A549 (cell line): Measurements from ENCODE around the gene LGR6. TPM values are rescaled to one million over a fixed set of nuclear protein-coding genes. Genes with fewer than 3 reads are reported as not detected.

Experiments
- ATAC-seq, 2 experiments: fragments of 200-7000 bp in 1 of 2; fragments of >200 bp in 1 of 2; cut with Nextera tagmentation in 1 of 2; cut with Tn5 transposase in 1 of 2; 3 replicates each; pipeline versions ENCODE4 v1.8.0 to v1.9.1; 2018 to 2020; ENCODE audit warnings: mild to moderate bottlenecking in 1 of 2, moderate library complexity in 1 of 2
- CTCF ChIA-PET: fragments of 300-600 bp; sonication (Branson Sonifier 250); formaldehyde crosslinking; extraction: SDS; loops from one replicate; lab custom pipeline; 2021; ENCODE audit warnings: antibody characterized with exemption, inconsistent platforms; lab: Yijun Ruan, JAX
- POLR2A ChIA-PET: fragments of 350-600 bp; formaldehyde crosslinking; extraction: SDS; loops from one replicate; lab custom pipeline; 2021; ENCODE audit warnings: antibody characterized with exemption, inconsistent platforms; lab: Yijun Ruan, JAX
- DNase-seq, 2 experiments: peaks; one replicate each; pipeline versions ENCODE4 v3.0.0 to v3.0.0-alpha.2; 2011 to 2016; ENCODE audit warnings: low read depth in 1 of 2, low spot score in 1 of 2
- FAIRE-seq: peaks from 2 replicates; lab custom pipeline; 2011; peaks lifted over from hg19 to GRCh38; lab: Jason Lieb, UNC
- H3K27ac ChIP-seq, 2 experiments: fragments of >200 bp; sonication (Bioruptor Twin); formaldehyde crosslinking; 3 replicates each; pipeline ENCODE4 v1.5.1; 2016 to 2017
- H3K4me1 ChIP-seq: fragments of >200 bp; sonication (Bioruptor Twin); formaldehyde crosslinking; 3 replicates; pipeline ENCODE4 v1.6.1; 2016
- H3K4me2 ChIP-seq: fragments of >200 bp; sonication (Bioruptor Twin); formaldehyde crosslinking; 3 replicates; pipeline ENCODE4 v1.6.1; 2016
- H3K4me3 ChIP-seq: fragments of >200 bp; sonication (Bioruptor Twin); formaldehyde crosslinking; 3 replicates; pipeline ENCODE4 v1.5.1; 2016
- H3K9me3 ChIP-seq: fragments of >200 bp; sonication (Bioruptor Twin); formaldehyde crosslinking; 3 replicates; pipeline ENCODE4 v1.6.1; 2016
- BHLHE40 ChIP-seq: IDR thresholded peaks from 2 replicates; pipeline ENCODE4 v1.6.1; 2012; ENCODE audit warnings: low read depth, low read length, inconsistent platforms
- CBX2 ChIP-seq: fragments of 200-600 bp; sonication (generic); IDR thresholded peaks from 2 replicates; pipeline ENCODE4 v1.6.1; 2016; ENCODE audit warnings: low read depth, mild to moderate bottlenecking, borderline replicate concordance
- CBX8 ChIP-seq: fragments of 200-600 bp; sonication (generic); IDR thresholded peaks from 2 replicates; pipeline ENCODE4 v1.6.1; 2016
- CHD4 ChIP-seq: fragments of 200-600 bp; sonication (generic); IDR thresholded peaks from 2 replicates; pipeline ENCODE4 v1.6.1; 2016; ENCODE audit warnings: antibody characterized with exemption, mild to moderate bottlenecking, borderline replicate concordance
- CTCF ChIP-seq: fragments of >200 bp; sonication (Bioruptor Twin); formaldehyde crosslinking; IDR thresholded peaks from 3 replicates; pipeline ENCODE4 v1.5.1; 2016
- EP300 ChIP-seq, 2 experiments: fragments of >200 bp; sonication (Bioruptor Twin); formaldehyde crosslinking; IDR thresholded peaks; 2 replicates in 1 of 2; 3 replicates in 1 of 2; pipeline ENCODE4 v1.6.1; 2016 to 2017
- GATA3 ChIP-seq: IDR thresholded peaks from 2 replicates; pipeline ENCODE4 v1.6.1; 2012; ENCODE audit warnings: borderline replicate concordance
- HEYL ChIP-seq: fragments of 250-450 bp; sonication (Bioruptor Pico); IDR thresholded peaks from 2 replicates; pipeline ENCODE4 v1.8.0; 2021; ENCODE audit warnings: mild to moderate bottlenecking, moderate library complexity
- HMGXB4 ChIP-seq: fragments of 250-450 bp; sonication (Bioruptor Pico); IDR thresholded peaks from 2 replicates; pipeline ENCODE4 v1.5.0; 2021; ENCODE audit warnings: mild to moderate bottlenecking, moderate library complexity, borderline replicate concordance
- HOXB13 ChIP-seq: fragments of 250-450 bp; sonication (Bioruptor Pico); IDR thresholded peaks from 2 replicates; pipeline ENCODE4 v1.5.0; 2020; ENCODE audit warnings: low read depth, mild to moderate bottlenecking, moderate library complexity
- JUN ChIP-seq, 2 experiments: fragments of >200 bp; sonication (Bioruptor Twin); formaldehyde crosslinking; IDR thresholded peaks; 2 replicates in 1 of 2; 3 replicates in 1 of 2; pipeline ENCODE4 v1.6.1; 2016 to 2017
- KDM5A ChIP-seq: fragments of 200-600 bp; sonication (generic); IDR thresholded peaks from 2 replicates; pipeline ENCODE4 v1.6.1; 2016; ENCODE audit warnings: antibody characterized with exemption, mild to moderate bottlenecking
- MAFK ChIP-seq: fragments of 450-650 bp; IDR thresholded peaks from 2 replicates; pipeline ENCODE4 v1.6.1; 2014; ENCODE audit not compliant: partially characterized antibody
- MAZ ChIP-seq: fragments of 150-350 bp; IDR thresholded peaks from 2 replicates; pipeline ENCODE4 v1.6.1; 2014; ENCODE audit warnings: antibody characterized with exemption, low read depth, low read length, borderline replicate concordance
- PHF8 ChIP-seq: fragments of 200-600 bp; sonication (generic); IDR thresholded peaks from 2 replicates; pipeline ENCODE4 v1.6.1; 2016; ENCODE audit warnings: low read depth, mild to moderate bottlenecking, antibody characterized with exemption, moderate library complexity, borderline replicate concordance
- RAD21 ChIP-seq, 2 experiments: fragments of >200 bp in 1 of 2; sonication (Bioruptor Twin) in 1 of 2; formaldehyde crosslinking in 1 of 2; IDR thresholded peaks in 1 of 2; conservative IDR thresholded peaks in 1 of 2; 2 replicates in 1 of 2; 3 replicates in 1 of 2; pipeline ENCODE4 v1.6.1; 2012 to 2018; ENCODE audit warnings: inconsistent platforms in 1 of 2
- RARB ChIP-seq: fragments of 250-450 bp; sonication (Bioruptor Pico); IDR thresholded peaks from 2 replicates; pipeline ENCODE4 v1.8.0; 2021; ENCODE audit warnings: mild to moderate bottlenecking, moderate library complexity
- SMC3 ChIP-seq: fragments of >200 bp; sonication (Bioruptor Twin); formaldehyde crosslinking; IDR thresholded peaks from 3 replicates; pipeline ENCODE4 v1.6.1; 2018; ENCODE audit warnings: inconsistent platforms
- TFCP2L1 ChIP-seq: fragments of 250-450 bp; sonication (Bioruptor Pico); IDR thresholded peaks from 2 replicates; pipeline ENCODE4 v1.5.0; 2021; ENCODE audit warnings: mild to moderate bottlenecking
- TP53 ChIP-seq: fragments of 250-450 bp; sonication (Bioruptor Pico); IDR thresholded peaks from 2 replicates; pipeline ENCODE4 v1.5.0; 2021; ENCODE audit warnings: mild to moderate bottlenecking, moderate library complexity
- ZC3H11A ChIP-seq: fragments of 450-650 bp; IDR thresholded peaks from 2 replicates; pipeline ENCODE4 v1.6.1; 2014; ENCODE audit warnings: antibody characterized with exemption, mild to moderate bottlenecking
- ZSCAN20 ChIP-seq: fragments of 250-450 bp; sonication (Bioruptor Pico); IDR thresholded peaks from 2 replicates; pipeline ENCODE4 v1.8.0; 2022; ENCODE audit warnings: mild to moderate bottlenecking, moderate library complexity
- WGBS: methylation state at CpG from one replicate; pipeline ENCODE4 v1.1.6; 2017; ENCODE audit errors: missing lambda C conversion rate; 5-methylcytosine and 5-hydroxymethylcytosine counted together
- polyA plus RNA-seq, 4 experiments: library from polyadenylated mRNA; depleted of rRNA in 3 of 4; stranded (reverse); fragments of >200 nt; fragmentation: RNase III in 1 of 4; extraction: RNeasy Plus Mini Kit Qiagen cat#74134 plus additional on column Dnase treatment in 1 of 4; gene quantifications; 2 replicates in 3 of 4; 3 replicates in 1 of 4; pipeline ENCODE4 v1.2.3, GENCODE V29; 2011 to 2017
- TF ChIP-seq, protein P1 (sequence below): IDR thresholded peaks from 2 replicates; pipeline ENCODE4 v1.6.1; 2012; ENCODE audit warnings: low read depth, borderline replicate concordance

Gene LGR6
- polyA plus RNA-seq, 2 of the 4 experiments (the other 2 are of a cell fraction), result 0.84 to 1.1 TPM

DNA sequence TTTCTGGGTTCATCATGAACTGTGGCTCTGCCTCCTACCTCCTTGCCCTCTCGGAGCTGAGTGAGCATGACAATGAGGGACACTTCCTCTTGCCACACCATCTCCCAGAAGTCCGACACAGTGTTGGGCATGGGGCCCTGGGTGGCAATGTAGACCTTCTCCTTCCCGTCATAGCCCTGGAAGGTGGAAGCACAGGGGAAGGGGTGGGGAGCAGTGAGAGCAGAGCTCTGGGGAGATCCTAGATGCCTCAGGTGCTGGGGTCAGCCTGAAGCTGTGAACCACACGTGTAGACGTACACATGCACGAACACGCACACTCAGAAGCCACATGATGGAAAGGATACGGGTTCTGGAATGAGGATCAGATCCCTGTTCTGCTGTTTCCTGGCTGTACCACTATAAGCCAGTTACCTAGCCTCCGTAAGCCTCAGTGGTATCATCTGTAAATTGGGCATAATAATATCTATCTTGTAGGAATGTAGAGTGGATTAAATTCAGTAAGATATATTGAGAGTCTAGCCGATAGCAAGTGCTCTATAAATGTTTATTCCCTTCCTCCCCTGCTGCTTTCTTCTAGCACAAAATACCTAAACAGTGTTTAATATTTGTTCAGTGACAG, 39.3 kb upstream of the LGR6 start:
- H3K4me2 ChIP-seq, result peak overlapping the region; percentile 57; the same call in 2 of the 3 replicates
- WGBS, result 83% methylated on average over 10 of the region's 10 CpGs
- no peak overlapping the region for H3K4me3 ChIP-seq
- no peak for TF ChIP-seq CHD4
- TF ChIP-seq TFCP2L1, result no peak
- TF ChIP-seq JUN (IDR thresholded peaks at IDR 0.05), result no peak
- TF ChIP-seq SMC3, result no peak
- no peak for TF ChIP-seq HOXB13 (CRISPR knock-in tag)
- TF ChIP-seq, protein P1, sequence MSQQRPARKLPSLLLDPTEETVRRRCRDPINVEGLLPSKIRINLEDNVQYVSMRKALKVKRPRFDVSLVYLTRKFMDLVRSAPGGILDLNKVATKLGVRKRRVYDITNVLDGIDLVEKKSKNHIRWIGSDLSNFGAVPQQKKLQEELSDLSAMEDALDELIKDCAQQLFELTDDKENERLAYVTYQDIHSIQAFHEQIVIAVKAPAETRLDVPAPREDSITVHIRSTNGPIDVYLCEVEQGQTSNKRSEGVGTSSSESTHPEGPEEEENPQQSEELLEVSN, result no peak
- no peak for TF ChIP-seq BHLHE40
- no peak for TF ChIP-seq MAFK
- TF ChIP-seq CBX8, result no peak
- H3K27ac ChIP-seq, result peak overlapping the region in 1 of 2 experiments; percentile 74; a peak in 3 of 6 replicates
- H3K9me3 ChIP-seq, result no peaks in the 10 kb centered on the region
- POLR2A ChIA-PET, result interaction anchor here (1.2 kb wide), 1 partner anchor 144 kb away, joined by 5 read pairs; the partner anchor contains the start of gene ELF3
- peaks cover 21% of the 10 kb centered on the region for H3K4me1 ChIP-seq
- no peak for DNase-seq
- CTCF ChIA-PET, result interaction anchor here (0.8 to 5.4 kb wide), 17 partner anchors 8 to 565 kb away, joined by 3 to 30 read pairs (median 5); partner anchors contain the start of genes GPR37L1, IPO9 and LGR6
- ATAC-seq, result no peak
- FAIRE-seq, result no peak

DNA sequence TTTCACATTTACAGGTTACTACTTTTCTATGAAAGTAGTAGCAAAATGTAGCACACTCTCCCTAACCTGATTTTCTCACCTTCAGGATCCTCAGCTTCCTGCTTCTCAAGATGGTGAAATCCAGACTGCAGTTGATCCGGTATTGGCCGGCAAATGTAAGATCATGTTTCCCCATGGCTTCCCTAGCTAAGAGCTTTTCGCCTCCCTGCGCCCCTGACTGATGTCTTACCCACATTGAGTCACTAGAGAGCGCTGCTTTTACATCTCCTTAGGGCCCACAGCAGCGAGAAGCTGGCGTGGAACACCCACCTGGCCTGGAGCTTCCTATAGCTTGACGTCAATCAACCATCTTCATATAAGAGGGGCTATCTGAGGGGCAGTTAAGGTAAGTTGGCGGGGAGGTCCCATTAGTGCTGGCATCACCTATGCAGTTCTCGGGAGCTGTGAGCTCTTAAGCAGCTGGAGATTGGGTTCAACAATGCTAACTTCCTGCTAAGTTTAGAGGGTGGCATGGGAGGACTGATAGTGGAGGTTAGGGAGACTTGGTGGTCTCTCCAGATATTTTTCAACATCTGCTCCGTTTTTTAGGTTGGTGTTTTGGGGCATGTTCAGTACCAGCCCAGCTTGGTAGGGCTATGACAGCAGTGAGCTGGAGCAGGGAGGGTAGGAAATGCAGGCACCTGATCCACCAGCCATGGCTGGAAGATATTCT, 38.7 kb upstream of the LGR6 start:
- ChIA-PET CTCF (interaction anchor here (0.8 to 5.4 kb wide), 18 partner anchors 8 to 564 kb away, joined by 3 to 30 read pairs (median 5); partner anchors contain the start of genes GPR37L1, IPO9 and LGR6), POLR2A (interaction anchor here (1.2 kb wide), 1 partner anchor 145 kb away, joined by 5 read pairs; the partner anchor contains the start of gene ELF3)
- TF ChIP-seq CBX8 (no peak), ZC3H11A (no peak), RARB (CRISPR knock-in tag) (no peak), TFCP2L1 (no peak), GATA3 (no peak), EP300 (IDR thresholded peaks at IDR 0.05) (no peak), RAD21 (conservative IDR thresholded peaks at IDR 0.05 in 1 of 2, IDR thresholded peaks at IDR 0.05 in 1 of 2) (peak in 1 of 2 experiments; percentile 41; a peak in 2 of 5 replicates), HEYL (no peak), KDM5A (no peak), CBX2 (no peak), CTCF (peak; percentile 44), PHF8 (no peak), MAZ (no peak), HMGXB4 (no peak), TP53 (CRISPR knock-in tag) (no peak), ZSCAN20 (CRISPR knock-in tag) (no peak)
- no peak for FAIRE-seq
- Histone ChIP-seq H3K4me2 (peak overlapping the region; percentile 57), H3K27ac (peak overlapping the region; percentile 19 to 74; a peak in 5 of 6 replicates), H3K9me3 (no peaks in the 10 kb centered on the region), H3K4me1 (peaks cover 21% of the 10 kb centered on the region), H3K4me3 (no peak overlapping the region)
- peak; percentile 46 to 80 for DNase-seq
- WGBS, result 33% methylated on average over 11 of the region's 11 CpGs
- peak; percentile 57 to 79 for ATAC-seq
